ENCODE measurements around the gene SYNE3.

Gene SYNE3

DNA sequence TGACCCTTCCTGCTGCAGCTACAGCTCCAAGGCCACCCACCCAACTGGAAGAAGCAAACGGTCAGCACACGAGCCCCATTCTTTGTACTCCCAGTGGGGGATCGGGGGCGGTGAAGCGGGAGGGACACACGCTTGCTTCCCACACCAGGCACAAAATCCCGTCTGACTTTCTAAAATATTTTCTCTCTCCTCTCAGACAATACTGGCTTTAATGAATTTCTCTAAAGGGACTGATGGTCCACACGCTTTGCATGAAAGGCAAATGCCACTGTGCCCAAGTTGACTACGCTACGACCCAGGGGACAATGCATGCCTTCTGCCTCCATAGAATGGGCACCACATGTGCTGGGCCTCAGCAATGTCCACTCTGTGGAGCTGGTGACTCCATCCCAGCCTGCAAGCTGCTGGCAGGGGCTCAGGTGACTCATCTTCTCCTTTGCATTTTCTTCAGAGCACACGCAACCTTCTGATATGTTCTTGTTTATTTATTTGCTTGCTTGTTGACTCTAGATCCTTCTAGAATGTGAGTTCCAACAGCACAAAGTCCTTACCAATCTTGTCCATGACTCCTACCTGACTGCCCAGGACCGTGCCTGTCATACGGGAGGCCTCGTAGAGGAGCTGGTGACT lies 15.6 kb downstream of the SYNE3 start:
- no peak overlapping the region for H4K8ac ChIP-seq (ENCODE audit: low read depth, low read length)
- DNase-seq: no peak
- no peaks in the 10 kb centered on the region for H3K79me2 ChIP-seq (ENCODE audit: control insufficient read depth, insufficient read depth, low read length)
- no peaks in the 10 kb centered on the region for H3K36me3 ChIP-seq (ENCODE audit: control insufficient read depth, insufficient read depth, low read length)
- H3K4me3 ChIP-seq (ENCODE audit: low read length): no peak overlapping the region
- H3K56ac ChIP-seq (ENCODE audit: low read length): no peak overlapping the region
- H4K5ac ChIP-seq (ENCODE audit: low read length): no peak overlapping the region
- H3K79me1 ChIP-seq (ENCODE audit: low read length): no peaks in the 10 kb centered on the region
- no peak overlapping the region for H3K23ac ChIP-seq (ENCODE audit: low read length)
- H3K18ac ChIP-seq (ENCODE audit: low read length): no peak overlapping the region
- no peak overlapping the region for H3K9ac ChIP-seq (ENCODE audit: low read length)
- peaks cover 9% of the 10 kb centered on the region for H3K4me1 ChIP-seq (ENCODE audit: control insufficient read depth, low read depth, low read length)
- no peaks in the 10 kb centered on the region for H3K27me3 ChIP-seq (ENCODE audit: insufficient read depth, low read length, poor library complexity)
- H2BK5ac ChIP-seq (ENCODE audit: low read length): no peak overlapping the region
- WGBS (ENCODE audit: extremely low coverage, insufficient coverage, low lambda C conversion rate): no CpG with 5 or more reads among the region's 14 CpGs
- H3K4ac ChIP-seq (ENCODE audit: low read depth, low read length): no peak overlapping the region
- no peak overlapping the region for H2AK5ac ChIP-seq (ENCODE audit: low read length)
- no peak overlapping the region for H2BK15ac ChIP-seq (replicated peaks; ENCODE audit: low read depth)
- no peak overlapping the region for H3K27ac ChIP-seq (ENCODE audit: low read depth, low read length)
- H2BK120ac ChIP-seq (ENCODE audit: low read depth, low read length): no peak overlapping the region
- no peak overlapping the region for H3K4me2 ChIP-seq (ENCODE audit: low read length)

DNA sequence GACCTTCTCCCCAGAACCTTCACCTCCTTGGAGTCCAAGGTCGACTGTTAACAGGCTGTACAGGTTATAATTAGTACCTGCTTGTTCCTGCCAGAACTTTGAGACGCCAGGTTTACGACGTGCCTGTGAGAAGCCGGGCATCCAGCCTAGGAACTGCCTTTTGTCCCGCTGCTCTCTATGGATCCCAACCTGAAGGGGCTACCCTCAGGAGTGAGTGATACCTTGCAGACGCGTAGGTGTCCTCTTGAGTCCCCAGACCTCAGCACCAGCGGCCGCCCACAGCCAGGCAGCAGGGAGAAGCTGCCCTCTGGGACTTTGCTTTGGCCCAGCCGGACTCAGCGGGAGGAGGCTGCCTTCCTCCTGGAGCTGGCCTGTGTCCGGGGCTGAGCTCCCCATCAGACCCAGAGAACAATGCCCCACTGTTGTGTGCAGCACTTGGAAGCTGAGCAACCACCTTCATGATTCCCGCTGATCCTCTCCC lies 16.2 kb downstream of the SYNE3 start:
- Histone ChIP-seq H3K4me3 (ENCODE audit: low read length) (no peak overlapping the region), H3K23ac (ENCODE audit: low read length) (no peak overlapping the region), H3K79me2 (ENCODE audit: control insufficient read depth, insufficient read depth, low read length) (no peaks in the 10 kb centered on the region), H3K27ac (ENCODE audit: low read depth, low read length) (no peak overlapping the region), H3K79me1 (ENCODE audit: low read length) (no peaks in the 10 kb centered on the region), H3K18ac (ENCODE audit: low read length) (no peak overlapping the region), H2BK120ac (ENCODE audit: low read depth, low read length) (no peak overlapping the region), H3K4ac (ENCODE audit: low read depth, low read length) (no peak overlapping the region), H3K4me1 (ENCODE audit: control insufficient read depth, low read depth, low read length) (peaks cover 9% of the 10 kb centered on the region), H4K5ac (ENCODE audit: low read length) (no peak overlapping the region), H2AK5ac (ENCODE audit: low read length) (no peak overlapping the region), H3K36me3 (ENCODE audit: control insufficient read depth, insufficient read depth, low read length) (no peaks in the 10 kb centered on the region), H3K27me3 (ENCODE audit: insufficient read depth, low read length, poor library complexity) (no peaks in the 10 kb centered on the region), H3K4me2 (ENCODE audit: low read length) (no peak overlapping the region), H2BK15ac (replicated peaks; ENCODE audit: low read depth) (no peak overlapping the region), H3K9ac (ENCODE audit: low read length) (no peak overlapping the region), H2BK5ac (ENCODE audit: low read length) (no peak overlapping the region), H4K8ac (ENCODE audit: low read depth, low read length) (no peak overlapping the region), H3K56ac (ENCODE audit: low read length) (no peak overlapping the region)
- WGBS (ENCODE audit: extremely low coverage, insufficient coverage, low lambda C conversion rate): no CpG with 5 or more reads among the region's 14 CpGs
- DNase-seq: no peak

DNA sequence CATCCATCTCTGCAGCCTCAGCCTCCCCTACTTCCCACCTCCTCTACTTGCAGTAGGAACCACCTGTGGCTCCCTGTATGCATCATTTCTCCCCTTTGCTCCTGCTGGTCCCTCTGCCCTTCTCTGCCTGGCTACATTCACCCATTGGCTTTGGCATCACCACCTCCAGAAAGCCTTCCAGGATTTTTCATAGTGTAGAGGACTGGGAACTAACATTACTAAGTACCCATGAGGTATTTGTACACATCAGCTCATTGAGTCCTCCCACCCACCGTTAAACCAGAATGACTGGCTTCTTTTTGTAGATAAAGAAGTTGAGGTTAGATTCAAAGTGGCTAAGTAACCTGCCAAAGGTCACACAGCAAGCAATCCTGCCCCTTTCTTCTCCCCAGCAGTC lies 17.1 kb downstream of the SYNE3 start:
- no peak overlapping the region for H3K4ac ChIP-seq (ENCODE audit: low read depth, low read length)
- no peak for DNase-seq
- H3K18ac ChIP-seq (ENCODE audit: low read length): no peak overlapping the region
- no peaks in the 10 kb centered on the region for H3K79me2 ChIP-seq (ENCODE audit: control insufficient read depth, insufficient read depth, low read length)
- WGBS (ENCODE audit: extremely low coverage, insufficient coverage, low lambda C conversion rate): no CpG with 5 or more reads among the region's 1 CpG
- no peak overlapping the region for H2BK15ac ChIP-seq (replicated peaks; ENCODE audit: low read depth)
- H3K4me2 ChIP-seq (ENCODE audit: low read length): no peak overlapping the region
- H4K8ac ChIP-seq (ENCODE audit: low read depth, low read length): no peak overlapping the region
- peaks cover 9% of the 10 kb centered on the region for H3K4me1 ChIP-seq (ENCODE audit: control insufficient read depth, low read depth, low read length)
- no peak overlapping the region for H3K9ac ChIP-seq (ENCODE audit: low read length)
- no peak overlapping the region for H4K5ac ChIP-seq (ENCODE audit: low read length)
- H2AK5ac ChIP-seq (ENCODE audit: low read length): no peak overlapping the region
- no peak overlapping the region for H3K27ac ChIP-seq (ENCODE audit: low read depth, low read length)
- H3K79me1 ChIP-seq (ENCODE audit: low read length): no peaks in the 10 kb centered on the region
- no peak overlapping the region for H2BK5ac ChIP-seq (ENCODE audit: low read length)
- H3K23ac ChIP-seq (ENCODE audit: low read length): no peak overlapping the region
- no peak overlapping the region for H2BK120ac ChIP-seq (ENCODE audit: low read depth, low read length)
- no peaks in the 10 kb centered on the region for H3K36me3 ChIP-seq (ENCODE audit: control insufficient read depth, insufficient read depth, low read length)
- no peak overlapping the region for H3K4me3 ChIP-seq (ENCODE audit: low read length)
- H3K27me3 ChIP-seq (ENCODE audit: insufficient read depth, low read length, poor library complexity): no peaks in the 10 kb centered on the region
- no peak overlapping the region for H3K56ac ChIP-seq (ENCODE audit: low read length)

DNA sequence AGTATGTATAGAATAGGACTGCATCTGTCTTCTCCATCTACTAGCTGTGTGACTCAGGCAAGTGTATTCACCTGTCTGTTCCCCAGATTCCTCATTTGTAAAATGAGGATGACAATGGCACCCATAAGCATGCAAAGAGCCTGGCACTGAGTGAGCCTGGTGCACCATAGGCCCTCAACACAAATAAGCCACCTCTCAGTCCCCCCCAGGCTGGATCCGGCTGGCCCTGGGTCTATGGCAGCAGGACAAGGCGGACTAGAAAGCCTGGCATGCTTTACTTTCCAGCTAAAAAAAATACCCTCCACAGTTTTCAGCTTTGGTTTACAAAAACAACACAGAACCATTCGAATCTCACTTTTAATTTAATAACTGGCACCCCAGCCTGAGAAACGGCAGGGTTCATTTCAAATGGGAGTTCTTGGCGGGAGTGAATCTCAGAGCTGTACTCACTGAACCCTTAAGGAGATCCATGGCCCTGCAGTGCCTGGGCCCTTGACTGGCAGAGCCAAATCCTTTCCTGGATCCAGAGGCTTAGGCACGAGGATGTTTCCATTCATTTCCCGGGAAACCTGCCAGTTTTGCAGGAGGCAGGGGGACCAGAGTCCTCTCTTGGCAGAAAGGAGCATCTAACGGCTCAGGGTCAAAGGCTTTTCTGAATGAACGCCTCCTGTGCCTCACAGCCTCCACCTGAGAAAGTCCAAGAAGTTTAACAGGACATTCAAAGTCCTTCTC lies 17.7 kb downstream of the SYNE3 start:
- no peak overlapping the region for H2BK5ac ChIP-seq (ENCODE audit: low read length)
- H3K4me2 ChIP-seq (ENCODE audit: low read length): no peak overlapping the region
- H3K27ac ChIP-seq (ENCODE audit: low read depth, low read length): no peak overlapping the region
- no peak overlapping the region for H2BK15ac ChIP-seq (replicated peaks; ENCODE audit: low read depth)
- H3K23ac ChIP-seq (ENCODE audit: low read length): no peak overlapping the region
- no peak overlapping the region for H3K18ac ChIP-seq (ENCODE audit: low read length)
- H3K79me2 ChIP-seq (ENCODE audit: control insufficient read depth, insufficient read depth, low read length): no peaks in the 10 kb centered on the region
- H2BK120ac ChIP-seq (ENCODE audit: low read depth, low read length): no peak overlapping the region
- no peak overlapping the region for H2AK5ac ChIP-seq (ENCODE audit: low read length)
- H4K8ac ChIP-seq (ENCODE audit: low read depth, low read length): no peak overlapping the region
- H3K4ac ChIP-seq (ENCODE audit: low read depth, low read length): no peak overlapping the region
- no peak for DNase-seq
- no peak overlapping the region for H3K56ac ChIP-seq (ENCODE audit: low read length)
- no peak overlapping the region for H3K9ac ChIP-seq (ENCODE audit: low read length)
- H3K36me3 ChIP-seq (ENCODE audit: control insufficient read depth, insufficient read depth, low read length): no peaks in the 10 kb centered on the region
- H3K4me1 ChIP-seq (ENCODE audit: control insufficient read depth, low read depth, low read length): peaks cover 9% of the 10 kb centered on the region
- no peaks in the 10 kb centered on the region for H3K27me3 ChIP-seq (ENCODE audit: insufficient read depth, low read length, poor library complexity)
- H3K4me3 ChIP-seq (ENCODE audit: low read length): no peak overlapping the region
- no peaks in the 10 kb centered on the region for H3K79me1 ChIP-seq (ENCODE audit: low read length)
- no CpG with 5 or more reads among the region's 9 CpGs for WGBS (ENCODE audit: extremely low coverage, insufficient coverage, low lambda C conversion rate)
- no peak overlapping the region for H4K5ac ChIP-seq (ENCODE audit: low read length)

DNA sequence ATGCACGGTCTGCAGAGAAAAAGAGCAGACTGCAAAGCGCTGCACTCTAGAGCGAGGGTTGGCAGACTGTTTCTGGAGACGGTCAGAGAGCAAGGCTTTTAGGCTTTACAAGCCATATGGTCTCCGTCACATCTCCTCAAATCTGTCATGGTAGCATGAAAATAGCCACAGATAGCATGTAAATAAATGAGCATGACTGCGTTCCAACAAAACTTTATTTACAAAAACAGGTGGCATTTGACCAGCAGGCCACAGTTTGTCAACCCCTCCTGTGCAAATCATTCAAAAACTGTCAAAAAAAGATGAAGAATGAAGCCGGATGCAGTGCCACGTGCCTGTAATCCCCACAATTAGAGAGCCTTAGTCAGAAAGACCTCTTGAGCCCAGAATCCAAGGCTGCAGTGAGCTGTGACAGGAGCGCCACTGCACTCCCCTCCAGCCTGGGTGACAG lies 18.9 kb downstream of the SYNE3 start:
- H3K27me3 ChIP-seq (ENCODE audit: insufficient read depth, low read length, poor library complexity): no peaks in the 10 kb centered on the region
- no peak overlapping the region for H4K5ac ChIP-seq (ENCODE audit: low read length)
- no peaks in the 10 kb centered on the region for H3K79me1 ChIP-seq (ENCODE audit: low read length)
- no peaks in the 10 kb centered on the region for H3K36me3 ChIP-seq (ENCODE audit: control insufficient read depth, insufficient read depth, low read length)
- no CpG with 5 or more reads among the region's 9 CpGs for whole genome bisulfite sequencing (ENCODE audit: extremely low coverage, insufficient coverage, low lambda C conversion rate)
- H3K4me1 ChIP-seq (ENCODE audit: control insufficient read depth, low read depth, low read length): peaks cover 9% of the 10 kb centered on the region
- no peak overlapping the region for H3K4me3 ChIP-seq (ENCODE audit: low read length)
- no peak overlapping the region for H3K27ac ChIP-seq (ENCODE audit: low read depth, low read length)
- no peak overlapping the region for H2BK5ac ChIP-seq (ENCODE audit: low read length)
- no peak overlapping the region for H2BK15ac ChIP-seq (replicated peaks; ENCODE audit: low read depth)
- no peak overlapping the region for H2AK5ac ChIP-seq (ENCODE audit: low read length)
- H3K9ac ChIP-seq (ENCODE audit: low read length): no peak overlapping the region
- H3K4me2 ChIP-seq (ENCODE audit: low read length): no peak overlapping the region
- H3K4ac ChIP-seq (ENCODE audit: low read depth, low read length): no peak overlapping the region
- no peak for DNase-seq
- no peak overlapping the region for H2BK120ac ChIP-seq (ENCODE audit: low read depth, low read length)
- no peaks in the 10 kb centered on the region for H3K79me2 ChIP-seq (ENCODE audit: control insufficient read depth, insufficient read depth, low read length)
- H3K56ac ChIP-seq (ENCODE audit: low read length): no peak overlapping the region
- no peak overlapping the region for H4K8ac ChIP-seq (ENCODE audit: low read depth, low read length)
- no peak overlapping the region for H3K18ac ChIP-seq (ENCODE audit: low read length)
- H3K23ac ChIP-seq (ENCODE audit: low read length): no peak overlapping the region
